IPS-NIHi7 (cell line): ENCODE results near the gene TMEM139.

Experiments used
- DNase-seq: peaks from one replicate; pipeline ENCODE4 v3.0.0; 2012; ENCODE audit warnings: mixed read lengths; ENCODE audit errors: extremely low spot score

TMEM139 gene

DNA sequence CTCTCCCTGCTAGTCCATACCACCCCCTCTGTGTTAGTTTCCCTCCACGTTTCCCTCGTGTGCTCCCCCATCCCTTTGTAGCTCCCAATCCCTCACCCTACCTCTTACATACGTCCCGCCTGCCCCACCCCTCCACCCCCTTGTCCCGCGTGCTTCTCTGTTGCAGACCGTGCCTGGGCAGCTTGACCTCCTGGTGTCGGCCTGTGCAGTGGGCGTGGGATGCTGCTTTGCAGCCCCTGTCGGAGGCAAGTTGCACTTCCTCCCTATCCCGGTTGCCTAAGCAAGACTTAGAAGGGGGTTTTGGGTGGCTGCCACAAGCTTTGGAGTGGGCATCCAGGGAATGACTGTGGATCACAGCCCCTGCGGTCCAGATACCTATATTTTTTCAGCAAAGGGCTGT is 38.9 kb downstream of the TMEM139 start:
- DNase-seq = no peak

DNA sequence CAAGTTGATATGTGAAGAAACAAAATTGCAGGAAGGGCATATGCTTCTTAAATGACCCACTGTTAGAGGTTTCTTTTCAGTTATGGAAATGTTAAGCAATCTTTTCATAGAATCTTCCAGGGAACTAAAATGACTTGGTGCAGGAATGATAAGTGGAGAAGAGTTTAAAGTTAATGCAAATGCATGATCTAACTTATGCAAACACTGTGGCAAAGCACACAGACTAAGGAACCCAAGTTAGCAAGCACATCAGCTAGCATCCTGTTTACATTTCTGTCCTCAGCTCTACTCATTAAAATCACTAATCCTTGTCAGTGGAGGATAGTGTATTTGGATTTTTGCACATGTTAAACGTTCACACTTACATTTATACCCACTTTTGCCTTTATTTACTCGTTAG is 40.5 kb downstream of the TMEM139 start:
- no peak for DNase-seq

DNA sequence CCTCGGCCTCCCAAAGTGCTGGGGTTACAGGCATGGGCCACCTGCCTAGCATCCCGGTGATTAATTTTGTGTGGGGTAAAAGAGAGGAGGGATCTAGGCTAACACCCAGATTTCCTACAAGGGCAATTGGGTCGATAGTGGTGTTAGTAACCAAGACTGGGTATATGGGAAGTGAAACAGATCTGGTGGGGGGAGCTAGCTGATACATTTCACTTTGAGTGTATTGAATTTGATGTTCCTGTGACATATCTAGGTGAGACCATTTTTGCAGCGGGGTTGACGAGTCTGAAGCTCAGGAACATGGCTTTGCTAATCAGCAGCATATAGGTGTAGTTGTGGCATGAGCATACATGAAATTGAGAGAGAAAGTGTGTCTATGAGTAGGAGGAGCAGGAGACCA is 43.1 kb downstream of the TMEM139 start:
- no peak for DNase-seq

DNA sequence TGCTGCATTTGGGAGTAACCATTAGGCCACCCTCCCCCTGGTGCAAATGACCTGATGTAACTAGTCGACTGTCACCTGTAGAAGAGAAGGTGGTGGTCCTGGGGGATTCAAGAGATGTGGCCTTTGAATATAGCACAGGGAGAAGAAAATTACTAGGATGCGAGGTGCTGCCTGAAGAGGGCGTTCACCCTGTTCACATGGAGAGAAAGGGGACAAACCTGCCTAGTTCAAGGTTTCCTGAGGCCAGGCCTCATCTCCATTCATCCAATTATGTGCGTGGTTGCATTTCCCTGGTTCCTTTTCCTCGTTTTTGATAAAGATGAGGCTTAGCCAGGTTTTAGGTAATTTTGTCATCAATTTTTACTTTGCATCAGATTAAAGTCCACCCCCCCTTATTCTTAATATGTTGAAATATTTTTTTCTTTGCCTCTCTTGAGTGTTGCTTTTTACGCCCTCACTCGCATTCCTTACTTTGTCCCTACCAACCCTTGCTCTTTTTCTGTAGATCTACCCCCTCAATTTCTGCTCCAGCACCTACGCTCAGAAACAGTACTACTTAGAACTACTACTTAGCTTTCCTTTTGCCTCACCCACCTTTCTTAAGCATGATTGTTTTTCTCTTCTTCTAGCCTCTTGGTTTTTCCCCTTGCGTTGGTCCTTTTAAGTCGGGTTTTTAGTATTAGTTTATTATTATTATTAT is 44.9 kb downstream of the TMEM139 start:
- DNase-seq = peak; percentile 35

DNA sequence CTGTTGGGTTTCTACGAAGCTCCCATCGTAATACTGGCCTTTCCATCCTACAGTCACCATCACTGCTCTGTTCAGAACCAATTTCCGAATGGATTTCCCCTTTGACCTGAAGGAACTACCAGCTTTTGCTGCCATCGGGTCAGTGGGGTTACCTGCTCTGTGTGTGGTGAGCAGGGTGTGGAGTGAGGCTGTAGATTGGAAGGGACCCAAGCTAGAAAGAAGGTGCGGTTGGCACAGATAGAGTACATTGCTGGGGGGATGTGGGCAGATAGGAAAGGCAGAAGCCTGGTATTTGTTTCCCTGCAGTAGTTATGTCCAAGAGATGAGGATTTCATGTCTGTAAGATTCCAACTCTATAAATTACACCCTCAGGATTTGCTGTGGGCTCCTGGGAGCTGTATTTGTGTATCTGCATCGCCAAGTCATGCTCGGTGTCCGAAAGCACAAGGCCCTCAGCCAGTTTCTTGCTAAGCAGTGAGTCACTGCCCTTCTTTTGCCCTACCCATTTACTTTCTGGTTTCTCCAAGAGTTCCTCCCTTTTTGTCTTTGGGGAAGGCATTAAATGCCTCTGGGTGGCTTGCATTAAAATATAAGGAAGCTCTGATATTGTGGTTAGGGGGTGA is 46.5 kb downstream of the TMEM139 start:
- DNase-seq = no peak

DNA sequence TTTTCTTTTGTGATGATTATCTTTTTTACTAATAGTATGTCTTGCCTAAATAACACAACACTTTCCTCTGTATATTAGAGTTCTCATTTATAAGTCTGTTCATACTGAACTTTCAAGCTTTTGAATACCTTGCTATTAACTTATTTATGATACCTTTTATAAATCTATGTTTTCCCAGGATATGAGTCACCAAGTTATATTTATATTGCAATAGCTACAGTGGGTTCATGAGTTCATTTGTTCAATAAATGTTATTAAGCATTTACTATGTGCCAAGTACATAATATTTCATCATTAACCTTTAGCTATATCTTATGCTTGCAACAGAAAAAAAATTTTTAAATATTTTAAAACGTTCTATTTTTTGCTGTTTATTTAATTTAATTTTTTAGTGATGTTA is 49.5 kb downstream of the TMEM139 start:
- DNase-seq = no peak

DNA sequence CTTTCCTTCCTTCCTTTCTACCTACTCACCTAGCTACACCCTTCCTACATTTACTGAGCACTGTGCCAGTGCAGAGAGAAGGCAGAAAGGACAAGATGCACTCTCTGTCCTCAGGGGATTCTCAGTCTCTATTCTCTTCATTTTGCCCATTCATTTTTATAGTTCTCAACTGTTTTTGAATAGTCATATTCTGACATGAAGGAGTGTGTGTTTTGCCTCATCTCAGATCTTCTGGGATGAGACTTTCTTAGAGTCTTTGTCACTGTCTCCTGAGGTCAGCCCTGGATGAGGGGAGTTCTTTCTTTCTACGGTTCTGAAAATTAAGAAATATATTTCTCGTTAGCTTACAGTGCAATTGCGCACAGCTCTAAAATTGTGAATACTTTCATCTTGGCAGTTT is 52.5 kb downstream of the TMEM139 start:
- DNase-seq = no peak
